Activated naive CD4-positive, alpha-beta T cell treated with anti-CD3 and anti-CD28 coated beads, Interleukin-2, amount 50 U/mL, for 16 hours (primary cell): ENCODE measurements around the gene GRIK4.

Source experiments
- DNase-seq: peaks from one replicate; pipeline ENCODE4 v3.0.0-alpha.2; 2020

GRIK4 gene

DNA sequence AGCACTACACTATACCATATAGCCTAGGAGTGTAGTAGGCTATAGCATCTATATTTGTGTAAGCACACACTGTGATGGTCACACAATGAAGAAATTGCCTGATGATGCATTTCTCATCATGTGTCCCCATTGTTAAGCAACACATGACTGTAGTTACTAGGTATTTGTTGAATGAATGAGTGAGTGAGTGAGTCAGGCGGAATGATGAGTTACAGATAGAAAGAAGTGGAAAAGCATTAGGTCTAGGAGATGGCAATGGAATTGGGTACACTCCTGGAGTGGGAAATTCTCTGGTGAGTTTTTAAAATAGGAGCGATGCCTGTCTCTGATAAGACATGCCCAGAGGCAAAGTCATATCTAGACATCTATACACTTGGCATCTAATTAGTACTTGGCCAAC lies 351.8 kb downstream of the GRIK4 start:
- DNase-seq: no peak

DNA sequence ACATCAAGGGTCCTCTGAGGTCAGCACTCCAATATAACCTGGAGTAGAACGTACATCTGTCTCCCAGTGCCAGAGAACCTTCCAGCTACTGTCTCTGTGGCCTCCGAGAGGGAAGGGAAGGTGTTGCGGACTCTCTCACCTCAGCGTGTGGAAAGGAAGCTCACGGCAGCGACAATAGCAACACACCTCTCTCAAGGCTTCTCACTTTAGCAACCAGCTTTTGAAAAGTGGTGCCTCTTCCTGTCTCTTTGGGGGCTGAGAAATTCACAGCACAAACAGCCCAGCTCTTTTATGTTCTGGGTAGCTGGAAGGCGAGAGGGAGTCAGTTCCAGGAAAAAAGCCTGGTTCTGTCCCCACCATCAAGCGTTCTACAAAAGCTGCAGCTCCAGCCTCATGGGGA lies 355.5 kb downstream of the GRIK4 start:
- DNase-seq: no peak

DNA sequence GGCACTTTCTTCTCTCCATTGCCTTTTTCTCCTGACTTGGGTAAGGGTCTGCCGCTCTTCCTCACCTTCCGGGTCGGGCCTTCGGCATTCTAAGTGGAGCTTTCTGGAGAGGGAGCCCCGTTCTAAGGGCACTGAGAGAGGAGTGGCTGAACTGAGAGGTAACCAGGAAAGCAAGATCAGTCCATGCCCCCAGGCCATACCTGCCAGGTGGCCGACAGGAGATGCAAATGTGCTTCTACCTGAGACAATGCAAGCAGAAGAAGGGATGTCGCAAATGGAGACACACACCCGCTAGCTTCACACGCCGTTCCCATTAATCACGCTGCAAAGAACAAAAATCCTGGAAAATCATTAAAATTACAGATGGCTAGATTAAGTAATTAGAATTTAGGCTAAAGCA lies 356.0 kb downstream of the GRIK4 start:
- DNase-seq: no peak

DNA sequence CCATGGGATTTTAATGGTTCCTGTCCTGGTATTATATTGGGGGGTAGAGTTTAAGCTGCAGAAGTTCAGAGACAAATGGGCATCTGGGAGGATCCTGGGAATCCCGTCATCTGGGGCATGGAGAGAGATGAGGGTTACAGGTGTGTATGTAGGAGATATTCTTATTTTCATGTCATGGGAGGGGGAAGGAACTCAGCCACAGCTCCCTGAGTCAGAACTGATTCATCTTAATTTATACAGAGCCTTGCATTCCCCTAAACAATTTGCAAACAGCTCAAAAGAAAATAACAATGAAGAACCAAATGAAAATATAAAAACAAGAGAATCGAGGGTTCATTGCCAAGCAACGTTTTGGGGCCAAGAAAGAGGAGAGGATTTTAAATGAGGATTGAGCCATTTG lies 356.4 kb downstream of the GRIK4 start:
- DNase-seq: no peak

DNA sequence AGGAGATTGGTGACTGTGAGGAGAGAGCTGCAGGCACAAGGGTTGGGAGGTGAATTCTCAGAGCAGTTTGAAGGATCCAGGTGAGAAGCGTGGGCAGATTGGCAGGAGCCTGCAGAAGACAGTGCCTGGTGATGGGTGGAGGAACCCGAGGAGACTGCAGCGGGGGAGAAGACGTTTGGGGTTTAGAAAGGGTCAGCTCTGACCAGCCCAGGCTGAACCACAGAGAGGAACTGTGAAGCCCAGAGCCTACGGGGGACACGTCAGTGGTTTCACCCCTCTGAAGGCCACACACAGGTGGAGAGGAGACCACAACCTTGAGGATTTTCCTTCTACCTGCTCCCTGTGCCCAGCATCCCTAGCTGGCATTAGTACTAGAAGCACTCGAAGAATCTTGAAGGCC lies 357.5 kb downstream of the GRIK4 start:
- no peak for DNase-seq

DNA sequence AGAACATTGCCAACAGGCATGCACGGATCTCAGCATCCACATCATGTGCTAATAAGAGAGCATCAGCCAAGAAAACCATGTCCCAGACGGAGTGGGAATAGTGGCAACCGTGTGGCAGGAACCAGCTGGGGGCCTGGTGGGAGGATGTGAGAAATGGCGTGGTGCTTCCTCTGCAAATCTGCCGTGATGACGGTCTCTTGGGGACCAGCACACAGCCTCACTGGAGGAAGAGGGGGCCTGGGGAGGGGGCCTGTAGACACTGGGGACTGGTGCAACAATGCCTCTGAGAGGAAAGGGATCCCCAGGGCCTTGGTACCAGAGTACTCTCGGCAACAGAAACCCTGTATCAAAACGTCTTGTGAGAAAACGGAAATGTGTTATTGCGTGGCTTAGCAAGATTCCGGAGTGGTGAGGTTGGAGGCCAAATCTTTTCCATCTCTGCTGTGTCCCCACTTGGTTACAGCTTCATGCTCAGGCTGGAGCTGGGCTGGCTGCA lies 358.0 kb downstream of the GRIK4 start:
- no peak for DNase-seq

DNA sequence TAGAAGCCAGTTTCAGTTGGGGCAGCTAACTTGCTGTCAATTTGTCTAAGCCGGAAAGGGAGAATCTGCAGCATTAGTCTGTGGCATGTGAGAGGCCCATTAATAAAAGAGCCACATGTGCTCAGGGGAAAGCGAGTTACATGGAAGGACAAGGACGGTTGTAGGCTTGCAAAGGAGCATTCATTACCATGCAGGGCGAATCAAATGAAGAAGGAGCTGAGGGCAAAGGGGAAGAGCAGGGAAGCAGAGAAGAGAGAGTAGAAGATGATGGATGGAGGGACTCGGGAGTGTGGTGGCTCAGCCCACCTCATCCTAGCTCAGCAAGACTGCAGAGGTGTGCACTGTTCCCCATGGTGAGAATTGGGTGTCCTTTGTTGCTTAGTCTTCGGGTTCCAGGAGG lies 359.6 kb downstream of the GRIK4 start:
- no peak for DNase-seq

DNA sequence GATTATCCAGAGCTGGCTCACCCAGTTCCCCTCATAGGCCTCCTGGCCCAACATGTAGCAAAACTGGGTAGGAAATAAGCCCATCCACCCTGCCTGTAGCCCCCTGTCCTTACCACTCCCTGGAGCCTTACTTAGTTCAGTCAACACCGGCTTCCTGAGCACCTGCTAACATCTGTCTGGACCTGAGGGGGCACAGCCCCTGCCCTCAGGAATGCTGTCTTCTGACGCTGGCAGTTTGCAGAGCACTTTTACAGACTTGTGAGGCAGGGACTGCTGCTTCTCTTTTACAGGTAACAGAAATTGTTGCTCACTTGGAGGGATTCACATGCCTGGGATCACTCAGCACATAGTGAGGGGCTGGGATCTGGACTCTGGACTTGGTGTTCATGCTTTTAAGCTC lies 360.4 kb downstream of the GRIK4 start:
- DNase-seq: no peak

DNA sequence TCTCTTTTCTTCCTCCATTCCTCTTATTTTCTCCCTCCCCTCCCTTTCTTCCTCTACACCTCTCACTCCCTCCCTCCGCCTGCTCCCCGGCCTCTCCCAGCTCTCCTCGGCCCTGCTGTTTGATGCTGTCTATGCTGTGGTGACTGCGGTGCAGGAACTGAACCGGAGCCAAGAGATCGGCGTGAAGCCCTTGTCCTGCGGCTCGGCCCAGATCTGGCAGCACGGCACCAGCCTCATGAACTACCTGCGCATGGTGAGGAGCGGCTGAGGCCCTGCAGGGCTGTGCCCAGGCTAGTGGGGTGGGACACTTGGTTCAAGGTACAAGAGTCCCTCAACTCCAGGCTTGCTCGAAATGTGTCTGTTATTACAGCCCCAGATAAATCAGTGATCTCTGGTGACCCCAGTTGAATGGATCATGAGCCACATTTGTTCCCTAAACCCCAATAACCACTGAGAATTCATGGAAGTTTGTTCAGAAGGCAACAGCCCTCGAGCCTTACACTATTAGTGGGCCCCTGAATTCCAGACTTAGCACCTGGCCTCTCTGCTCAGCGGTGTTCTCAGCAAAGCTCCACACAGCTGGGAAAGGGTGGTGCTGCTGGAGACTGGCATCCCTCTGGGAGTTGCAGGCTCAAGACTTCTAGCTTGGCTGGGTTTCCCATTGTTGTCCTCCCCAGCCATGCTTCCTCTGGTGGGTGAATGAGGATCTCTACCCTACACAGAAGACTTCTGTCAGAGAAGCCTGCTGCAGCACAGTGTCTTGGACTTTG lies 362.6 kb downstream of the GRIK4 start:
- DNase-seq: no peak

DNA sequence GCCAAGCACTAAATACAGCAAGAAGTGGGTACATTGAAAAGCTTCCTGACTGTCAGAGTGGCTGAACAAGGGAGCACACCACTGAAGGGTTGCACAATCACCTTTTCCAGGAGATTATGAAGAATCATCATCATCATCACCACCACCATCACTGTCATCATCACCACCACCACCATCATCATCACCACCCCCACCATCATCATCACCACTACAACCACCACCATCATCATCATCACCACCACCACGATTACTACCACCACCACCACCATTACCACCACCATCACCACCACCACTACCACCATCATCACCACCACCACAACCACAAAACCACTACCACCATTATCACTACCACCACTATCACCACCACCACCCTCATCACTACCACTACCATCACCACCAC lies 364.4 kb downstream of the GRIK4 start:
- no peak for DNase-seq

DNA sequence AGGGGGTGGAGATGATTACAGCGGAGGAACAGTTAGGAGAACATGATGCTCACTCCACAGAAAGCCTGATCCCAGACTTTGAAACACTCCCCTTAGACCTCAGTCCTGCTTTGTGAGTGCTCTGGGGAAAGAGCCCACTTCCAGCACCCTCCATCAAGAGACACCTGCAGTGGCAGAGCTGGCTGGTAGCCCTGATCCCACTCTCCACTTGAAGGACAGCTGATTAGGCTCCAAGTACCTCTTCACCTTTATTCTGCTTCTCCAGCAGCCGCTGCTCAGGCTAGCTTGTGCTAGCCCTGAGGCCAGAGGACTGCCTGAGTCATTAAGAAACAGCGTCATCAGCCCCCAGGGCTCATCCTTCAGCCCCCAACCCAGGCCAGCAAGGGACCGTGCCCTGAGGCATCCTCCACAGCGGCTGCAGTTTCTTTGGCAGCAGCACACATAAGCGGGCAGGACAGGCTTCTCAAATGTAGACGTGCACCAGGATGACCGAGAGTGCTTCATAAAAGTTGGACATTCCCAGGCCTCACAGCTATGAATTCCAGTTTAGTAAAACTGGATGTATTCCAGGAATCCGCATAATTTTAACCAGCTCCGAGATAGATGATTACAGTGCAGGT lies 366.3 kb downstream of the GRIK4 start:
- no peak for DNase-seq

DNA sequence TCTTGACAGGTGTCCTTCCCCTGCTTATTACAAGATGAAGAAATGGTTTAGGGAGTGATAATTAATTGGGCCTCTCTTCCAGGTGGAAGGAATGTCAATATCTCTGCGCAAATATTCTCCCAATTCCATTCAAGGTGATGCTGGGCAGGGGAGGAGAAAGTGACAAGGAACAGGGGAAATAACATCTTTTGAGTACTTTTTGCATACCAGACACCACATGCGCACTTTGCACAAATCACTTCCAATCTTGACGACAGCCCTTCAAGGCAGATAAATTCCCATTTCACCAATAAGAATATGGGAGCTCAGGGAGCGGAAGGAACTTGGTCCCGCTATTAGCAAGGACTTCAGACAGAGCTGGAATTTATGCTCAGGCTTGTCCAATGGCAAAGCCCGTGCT lies 367.2 kb downstream of the GRIK4 start:
- no peak for DNase-seq

DNA sequence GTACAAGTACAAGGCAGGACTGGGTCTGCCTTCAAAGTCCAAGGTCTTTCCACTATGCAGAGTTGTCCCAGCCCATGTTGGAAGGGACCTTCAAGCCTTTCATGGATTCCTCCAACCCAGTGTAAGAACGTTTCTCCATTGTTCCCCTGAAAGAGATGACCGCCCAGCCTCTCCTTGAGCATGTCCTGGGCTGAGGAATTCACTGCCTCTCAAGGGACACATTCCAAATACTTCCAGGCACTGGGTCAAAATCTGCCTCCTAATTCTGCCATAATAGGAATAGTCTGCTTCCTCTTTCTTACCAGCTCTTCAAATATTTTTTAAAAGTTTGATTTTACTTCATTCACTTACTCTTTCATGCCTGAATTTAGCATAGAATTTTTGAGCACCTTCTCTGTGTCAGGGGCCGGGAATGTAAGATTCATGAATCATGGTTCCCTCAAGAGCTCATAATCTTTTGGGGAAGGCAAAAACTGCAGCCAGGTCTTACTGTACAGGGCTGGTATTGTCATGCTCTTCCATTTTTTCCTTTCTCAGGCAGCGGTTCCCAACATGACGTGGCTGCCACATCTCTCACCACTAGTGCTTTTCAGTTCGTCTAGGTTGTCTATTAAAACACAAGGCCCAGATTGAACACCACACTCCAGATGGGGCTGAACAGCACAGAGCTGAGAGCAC lies 369.1 kb downstream of the GRIK4 start:
- DNase-seq: no peak

DNA sequence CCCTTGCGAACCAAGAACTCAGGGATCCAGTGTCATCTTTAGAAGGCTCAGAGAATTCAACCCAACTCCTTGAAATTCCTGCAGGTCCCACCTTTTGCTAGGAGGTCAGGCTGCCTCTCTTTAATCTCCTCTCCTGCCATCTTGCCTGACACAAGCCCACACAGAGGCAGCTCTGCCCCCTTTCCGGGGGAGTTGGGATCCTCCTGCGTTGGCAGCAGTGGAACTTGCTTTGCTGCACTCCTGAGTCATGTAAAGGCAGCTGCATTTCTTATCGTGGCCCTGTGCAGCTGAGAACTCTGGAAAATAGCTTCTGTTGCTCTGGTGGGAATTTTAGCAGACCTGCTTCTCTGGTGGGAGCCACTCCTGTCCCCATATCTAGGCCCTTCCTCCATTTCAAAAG lies 370.0 kb downstream of the GRIK4 start:
- DNase-seq: no peak

DNA sequence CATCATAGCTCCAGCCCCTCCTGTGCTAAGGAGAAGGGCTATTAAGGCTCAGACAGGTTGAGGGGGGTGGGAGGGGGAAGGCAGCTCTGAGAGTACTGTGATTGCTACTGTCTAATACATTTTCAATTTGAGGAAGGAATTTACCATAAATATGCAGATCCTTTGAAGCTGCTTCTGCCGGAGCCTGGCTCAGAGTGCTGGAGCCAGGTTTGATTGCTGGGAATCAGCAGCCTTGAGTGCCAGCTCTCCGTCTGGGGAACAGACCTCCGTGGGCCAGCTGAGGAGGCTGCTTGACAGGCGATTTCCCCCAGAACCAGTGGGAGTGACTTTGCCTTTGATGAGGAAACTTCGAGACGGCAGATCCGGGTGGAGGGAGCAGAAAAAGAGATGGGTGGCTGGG lies 370.6 kb downstream of the GRIK4 start:
- DNase-seq: no peak

DNA sequence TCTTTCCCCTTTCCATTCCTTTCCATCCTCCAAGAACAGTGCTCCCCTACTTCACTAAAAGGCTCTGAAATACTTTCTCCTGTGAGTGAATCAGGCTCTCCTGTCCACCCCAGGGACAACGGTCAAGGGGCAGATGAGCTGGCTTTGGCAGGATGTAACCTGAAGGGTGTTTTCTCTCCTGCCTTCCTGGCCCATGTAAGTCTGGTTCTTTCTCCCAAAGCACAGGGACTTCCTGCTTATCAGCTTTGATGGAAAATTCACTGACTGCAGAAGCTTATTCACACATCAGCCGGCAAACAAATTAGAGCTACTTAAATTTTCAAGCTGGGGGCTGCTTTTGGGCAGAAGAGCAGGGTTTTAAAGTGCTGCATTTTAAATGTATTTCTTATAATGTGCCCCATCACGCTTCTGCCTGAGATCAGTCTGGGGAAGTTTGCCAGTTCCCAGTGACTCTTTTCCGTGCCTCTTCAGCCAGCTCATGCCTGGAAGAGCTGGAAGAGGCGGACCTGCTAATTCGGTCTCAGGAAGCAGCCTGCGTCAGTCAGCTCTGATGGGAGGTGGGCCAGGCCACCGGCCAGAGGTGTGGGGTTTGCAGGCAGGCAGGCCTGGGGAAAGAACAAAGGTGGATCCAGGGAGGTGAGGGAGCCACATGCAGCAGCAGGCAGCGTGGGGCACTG lies 372.0 kb downstream of the GRIK4 start:
- DNase-seq: no peak

DNA sequence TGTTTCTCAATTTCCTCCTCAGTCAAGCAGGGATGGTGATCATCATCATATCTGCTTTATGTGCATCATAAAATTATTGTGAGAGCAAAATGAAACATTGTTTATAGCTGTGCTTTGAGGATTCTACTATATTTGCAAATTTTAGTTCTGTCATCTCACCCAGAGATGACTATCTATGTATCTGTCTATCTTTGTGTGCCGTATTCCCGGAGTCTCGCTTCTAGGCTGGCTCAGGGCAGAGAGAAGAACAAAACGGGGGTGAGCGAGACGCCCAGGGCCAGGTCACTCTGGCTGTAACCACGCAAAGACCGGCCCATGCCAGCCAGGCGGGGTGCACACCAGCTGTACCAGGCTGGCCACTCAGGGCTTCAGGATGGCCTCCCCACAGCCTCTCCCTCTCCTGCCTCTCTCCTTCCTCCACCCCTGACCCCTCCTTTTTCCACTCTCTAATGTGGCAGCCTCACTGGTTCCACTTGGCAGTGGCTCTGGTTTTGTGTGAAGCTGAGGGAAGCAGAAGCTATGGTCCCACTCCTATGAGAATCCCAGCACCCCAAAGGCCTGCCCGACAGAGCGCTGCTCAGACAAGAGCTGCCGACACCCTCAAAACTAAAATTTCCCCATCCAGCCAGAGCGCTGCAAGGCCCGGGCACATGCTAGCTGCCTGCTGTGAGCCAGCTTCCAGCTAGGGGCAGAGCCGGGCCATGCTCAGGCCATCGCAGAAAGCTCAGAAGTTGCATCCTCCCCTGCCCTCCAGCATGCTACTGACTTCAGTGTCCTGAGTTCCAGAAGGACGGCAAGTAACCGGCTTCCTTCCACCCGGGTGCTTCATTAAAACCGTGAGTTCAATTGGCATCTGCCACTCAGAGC lies 372.8 kb downstream of the GRIK4 start:
- DNase-seq: no peak

DNA sequence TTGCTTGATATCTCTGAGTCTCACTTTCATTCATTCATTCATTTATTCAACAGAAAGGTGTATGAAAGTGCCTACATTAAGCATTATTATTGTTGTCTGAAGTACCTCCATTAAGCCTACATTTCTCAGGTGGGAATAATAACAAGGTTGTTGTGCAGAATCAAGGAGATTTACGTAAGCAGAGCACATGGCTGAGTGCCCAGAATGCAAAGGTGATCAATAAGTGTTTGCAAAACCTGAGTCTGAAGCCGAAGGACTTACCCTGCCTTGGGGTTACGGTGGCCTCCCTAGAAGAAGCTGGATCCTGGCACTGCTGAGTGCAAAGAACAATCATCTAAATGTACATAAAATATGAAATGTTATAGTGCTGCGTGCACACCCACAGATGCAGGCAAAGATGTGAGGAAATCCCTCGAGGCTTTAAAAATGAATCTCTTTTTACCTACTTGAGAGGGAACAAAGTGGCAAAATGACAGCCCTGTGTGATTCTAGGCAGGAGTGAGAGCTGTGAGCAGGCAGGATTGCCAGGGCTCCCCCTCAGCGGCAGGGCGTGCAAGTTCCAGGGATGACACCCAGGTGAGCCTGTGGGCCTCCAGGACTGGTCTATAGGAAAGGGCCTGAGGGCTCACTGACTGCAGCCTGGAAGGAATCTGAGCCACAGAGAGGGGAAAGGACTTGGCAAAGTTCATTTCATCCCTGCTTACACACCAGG lies 379.2 kb downstream of the GRIK4 start:
- DNase-seq: no peak

DNA sequence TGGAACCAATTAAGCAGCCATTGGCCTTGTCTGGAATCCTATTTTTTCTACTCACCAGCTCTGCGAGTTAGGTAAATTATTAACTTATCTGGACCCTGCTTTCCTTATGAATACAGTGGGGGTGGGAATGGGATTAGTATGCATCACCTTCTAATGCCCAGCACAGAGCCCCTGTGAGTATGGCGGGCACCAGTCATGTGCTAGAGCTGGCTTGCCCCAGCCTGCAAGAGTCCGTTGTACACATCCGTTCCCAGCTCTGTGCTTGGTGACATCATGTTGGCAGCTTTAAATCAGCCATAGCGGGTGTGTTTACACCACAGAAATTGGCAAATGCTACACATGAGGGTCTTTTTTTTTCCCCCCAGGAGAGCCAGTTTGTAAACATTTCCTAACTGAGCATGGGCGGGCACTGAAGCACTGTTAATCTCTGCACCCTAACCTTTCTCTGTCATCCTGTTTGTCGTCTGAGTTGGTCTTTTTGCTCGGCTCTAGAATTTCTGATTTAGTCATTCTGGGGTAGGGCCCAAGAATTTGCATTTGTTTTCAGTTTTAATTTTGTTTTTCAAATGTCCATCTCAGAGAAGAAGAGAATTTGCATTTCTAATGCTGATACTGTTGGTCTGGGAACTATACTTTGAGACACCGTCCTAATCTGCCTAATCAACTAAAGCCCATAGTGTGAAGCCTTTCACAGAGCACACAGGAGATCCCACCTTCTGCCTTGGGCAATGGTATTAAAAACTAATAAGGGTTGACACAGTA lies 382.1 kb downstream of the GRIK4 start:
- DNase-seq: no peak

DNA sequence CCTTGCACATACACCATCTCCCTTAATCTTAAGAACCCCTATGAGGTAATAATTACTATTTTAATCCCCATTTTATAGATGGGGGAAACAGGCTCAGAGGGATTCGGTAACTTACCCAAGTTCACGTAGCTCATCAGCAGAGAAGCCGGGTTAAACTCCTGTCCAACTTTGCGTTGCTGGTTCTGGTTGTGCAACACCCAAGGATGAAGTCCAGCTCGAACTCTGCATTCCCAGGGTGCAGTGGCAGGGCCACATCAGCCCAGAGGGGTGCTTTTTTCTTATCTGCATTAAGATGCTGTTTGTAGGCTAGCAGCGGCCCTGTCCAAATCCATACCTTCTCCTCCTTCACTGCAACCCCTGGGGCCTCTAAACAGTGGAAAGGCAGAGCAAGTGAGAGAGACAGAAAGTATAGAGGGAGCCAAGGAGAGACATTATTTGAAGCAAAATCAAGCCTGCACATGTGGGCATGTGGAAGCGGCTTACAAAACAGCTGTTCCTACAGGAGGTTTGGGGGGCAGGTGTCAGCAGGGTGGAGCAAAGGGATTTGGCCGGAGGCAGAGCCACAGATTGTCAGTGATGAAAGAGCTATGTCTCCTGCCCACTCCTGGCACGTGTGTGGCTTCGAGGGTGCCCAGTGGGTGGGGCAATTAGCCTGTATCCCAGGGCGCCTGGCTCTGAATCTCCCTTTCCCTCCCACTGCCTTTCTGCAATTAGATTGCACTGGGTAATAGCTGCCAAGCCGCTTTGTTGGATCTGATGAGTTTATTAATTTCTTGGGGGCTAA lies 382.8 kb downstream of the GRIK4 start:
- DNase-seq: no peak
